Upper lobe of left lung (tissue), 4 donors: ENCODE results near the gene SEMA4C.

Source experiments
- POLR2A ChIP-seq, 4 donors: fragments of 450-650 bp; IDR thresholded peaks; one replicate each; pipeline ENCODE4 v1.5.1; 2016 to 2017; ENCODE audit warnings: antibody characterized with exemption in 4 of 4, mild to moderate bottlenecking in 2 of 4
- POLR2AphosphoS5 ChIP-seq, 2 donors: sonication (generic); formaldehyde crosslinking; IDR thresholded peaks; one replicate each; pipeline ENCODE4 v1.5.1; 2017; ENCODE audit warnings: antibody characterized with exemption in 2 of 2
- TF ChIP-seq, protein P1 (sequence below), 6 experiments: fragments of 450-650 bp in 4 of 6; fragments of 200-600 bp in 2 of 6; sonication (generic) in 2 of 6; IDR thresholded peaks; one replicate each; pipeline ENCODE4 v1.5.1; 2016 to 2019; ENCODE audit warnings: antibody characterized with exemption in 6 of 6

DNA sequence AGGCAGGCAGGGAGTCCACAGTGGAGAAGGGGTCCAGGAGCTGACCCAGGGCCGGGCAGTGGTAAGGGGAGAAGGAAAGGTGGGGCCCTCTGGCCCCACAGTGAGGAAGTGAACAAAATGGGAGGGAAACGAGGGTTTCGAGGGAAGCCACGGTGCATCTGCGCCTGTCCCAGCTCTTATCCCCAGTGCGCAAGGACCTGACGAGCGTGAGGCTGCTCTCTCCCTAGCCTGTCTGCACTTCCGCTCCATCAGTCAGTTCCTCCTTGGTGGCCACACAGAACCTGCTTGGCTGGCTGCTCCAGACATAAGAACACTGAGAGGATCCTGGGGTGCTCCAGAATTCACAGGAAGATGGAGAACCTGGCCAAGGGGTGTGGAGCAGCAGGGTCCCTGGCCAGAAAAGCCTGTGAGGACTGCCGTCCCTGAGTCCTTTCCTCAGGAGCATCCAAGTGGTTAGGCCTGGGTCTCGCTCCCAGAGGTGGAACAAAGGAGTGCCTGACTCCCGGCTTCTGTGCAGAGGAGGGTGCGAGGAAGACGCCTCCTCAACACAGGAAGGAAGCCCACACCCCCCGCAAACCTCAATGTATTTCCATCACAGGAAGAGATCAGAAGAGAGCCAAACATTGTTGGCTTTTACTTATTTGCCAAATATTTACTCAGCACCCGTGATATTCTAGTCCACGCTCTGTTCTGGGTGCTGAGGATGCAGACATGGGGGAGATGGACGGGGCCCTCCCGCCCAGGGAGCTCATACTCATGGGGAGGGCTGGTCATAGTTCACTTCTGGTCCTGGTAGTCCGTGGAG, 43.7 kb upstream of the SEMA4C start:
- TF ChIP-seq, protein P1, sequence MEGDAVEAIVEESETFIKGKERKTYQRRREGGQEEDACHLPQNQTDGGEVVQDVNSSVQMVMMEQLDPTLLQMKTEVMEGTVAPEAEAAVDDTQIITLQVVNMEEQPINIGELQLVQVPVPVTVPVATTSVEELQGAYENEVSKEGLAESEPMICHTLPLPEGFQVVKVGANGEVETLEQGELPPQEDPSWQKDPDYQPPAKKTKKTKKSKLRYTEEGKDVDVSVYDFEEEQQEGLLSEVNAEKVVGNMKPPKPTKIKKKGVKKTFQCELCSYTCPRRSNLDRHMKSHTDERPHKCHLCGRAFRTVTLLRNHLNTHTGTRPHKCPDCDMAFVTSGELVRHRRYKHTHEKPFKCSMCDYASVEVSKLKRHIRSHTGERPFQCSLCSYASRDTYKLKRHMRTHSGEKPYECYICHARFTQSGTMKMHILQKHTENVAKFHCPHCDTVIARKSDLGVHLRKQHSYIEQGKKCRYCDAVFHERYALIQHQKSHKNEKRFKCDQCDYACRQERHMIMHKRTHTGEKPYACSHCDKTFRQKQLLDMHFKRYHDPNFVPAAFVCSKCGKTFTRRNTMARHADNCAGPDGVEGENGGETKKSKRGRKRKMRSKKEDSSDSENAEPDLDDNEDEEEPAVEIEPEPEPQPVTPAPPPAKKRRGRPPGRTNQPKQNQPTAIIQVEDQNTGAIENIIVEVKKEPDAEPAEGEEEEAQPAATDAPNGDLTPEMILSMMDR (IDR thresholded peaks at IDR 0.05), result no peak
- TF ChIP-seq POLR2AphosphoS5 (IDR thresholded peaks at IDR 0.05) (no peak), POLR2A (IDR thresholded peaks at IDR 0.05) (no peak)
